Fibroblast of skin of right quadriceps (primary cell): Measurements from ENCODE around the gene ATF2.
"Not testable (repeated sequence)": the region's sequence is repeated elsewhere in the genome, so short reads cannot be mapped to it uniquely, and the experiment has no call there.

Source experiments
- DNase-seq: peaks from one replicate; pipeline ENCODE4 v3.0.0-alpha.2; 2013

The ATF2 gene

DNA sequence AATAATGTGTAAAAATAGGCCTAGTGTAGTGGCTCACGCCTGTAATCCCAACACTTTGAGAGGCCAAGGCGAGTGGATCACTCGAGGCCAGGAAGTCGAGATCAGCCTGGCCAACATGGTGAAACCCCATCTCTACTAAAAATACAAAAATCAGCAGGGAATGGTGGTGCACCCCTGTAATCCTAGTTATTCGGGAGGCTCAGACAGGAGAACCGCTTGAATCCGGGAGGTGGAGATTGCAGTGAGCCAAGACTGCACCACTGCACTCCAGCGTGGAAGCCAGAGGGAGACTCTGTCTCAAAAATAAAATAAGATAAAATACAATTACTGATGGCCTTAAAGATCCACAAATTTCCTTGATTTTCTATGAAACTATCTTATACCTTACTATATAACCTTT, 3.8 kb downstream of the ATF2 start:
- DNase-seq: no peak

GRCh38 chr2:175158894-175159293, 9.1 kb downstream of the ATF2 start:
- DNase-seq: no peak

- DNase-seq: peak; percentile 43
Measured at GRCh38 chr2:175156534-175156933, 11.5 kb downstream of the ATF2 start.

DNA sequence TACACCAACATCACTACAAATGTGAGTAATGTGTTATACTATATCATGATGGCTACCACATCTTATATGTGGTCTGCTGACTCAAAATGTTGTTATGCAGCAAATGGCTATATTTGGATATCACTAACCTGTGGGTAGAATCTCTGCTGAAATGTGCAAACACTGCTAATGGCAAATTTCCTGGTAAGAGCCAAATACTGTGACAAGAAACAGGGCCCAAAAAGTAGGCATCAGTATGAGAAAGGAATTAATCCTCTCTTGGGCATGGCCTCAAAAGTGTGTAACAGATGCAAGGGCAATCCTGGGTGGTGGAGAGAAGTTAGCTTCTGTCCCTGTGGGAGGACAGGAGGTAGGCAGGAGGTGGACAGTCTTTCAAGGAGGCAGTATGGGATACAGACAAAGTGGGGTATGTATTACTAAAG, 13.3 kb downstream of the ATF2 start:
- DNase-seq: peak; percentile 94

DNA sequence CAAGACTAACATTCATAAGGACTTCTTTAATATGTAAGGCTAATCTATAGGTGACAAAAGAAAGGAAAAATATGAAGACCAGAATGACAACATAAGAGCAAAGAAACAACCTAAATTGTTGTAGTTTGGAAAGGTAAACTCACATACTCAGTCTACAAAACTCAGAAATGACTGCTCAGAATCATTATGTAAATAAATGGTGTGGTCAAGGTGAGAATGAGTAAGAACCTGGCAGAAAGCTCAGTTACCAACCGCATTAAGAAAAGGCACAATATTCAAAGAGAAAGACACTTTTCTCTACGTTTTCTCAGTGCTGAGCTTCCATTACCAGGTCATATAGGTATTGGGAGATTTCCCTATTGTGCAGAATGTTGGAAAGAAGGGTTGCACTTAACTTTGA, 15.8 kb downstream of the ATF2 start:
- DNase-seq: no peak

DNA sequence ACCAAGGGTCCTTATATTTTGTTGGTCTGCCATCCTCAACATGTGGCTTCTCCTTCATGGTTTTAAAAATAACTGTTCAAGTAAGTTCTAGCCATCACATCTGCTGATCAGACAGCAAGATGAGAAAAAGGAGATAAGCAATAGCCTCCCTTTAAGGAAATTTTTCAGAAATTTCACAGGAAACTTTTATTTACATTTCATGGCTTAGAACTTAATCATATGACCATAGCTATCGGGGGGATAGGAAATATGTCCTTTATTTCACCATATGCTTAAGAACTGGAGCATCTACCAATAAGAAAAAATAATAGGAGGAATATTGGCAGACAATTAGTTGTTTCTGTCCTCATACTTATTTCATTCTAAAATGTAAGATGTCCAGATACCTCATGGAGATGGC, 16.2 kb downstream of the ATF2 start:
- DNase-seq: no peak

GRCh38 chr2:175147186-175147585, 20.8 kb downstream of the ATF2 start:
- DNase-seq: no peak

DNA sequence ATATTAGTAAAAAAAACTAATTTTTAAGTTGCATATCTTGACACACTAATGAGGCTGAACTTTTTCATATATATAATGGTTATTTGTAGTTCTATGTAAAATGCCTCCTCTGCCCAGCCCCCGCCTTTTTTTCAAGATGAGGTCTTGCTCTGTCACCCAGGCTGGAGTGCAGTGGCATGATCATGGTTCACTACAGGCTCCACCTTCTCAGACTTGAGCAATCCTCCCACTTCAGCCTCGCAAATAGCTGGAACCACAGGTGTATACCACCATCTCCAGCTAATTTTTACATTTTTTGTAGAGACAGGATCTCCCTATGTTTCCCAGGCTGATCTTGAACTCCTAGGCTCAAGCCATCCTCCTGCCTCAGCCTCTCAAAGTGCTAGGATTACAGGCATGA, 24.3 kb downstream of the ATF2 start:
- no peak for DNase-seq

DNA sequence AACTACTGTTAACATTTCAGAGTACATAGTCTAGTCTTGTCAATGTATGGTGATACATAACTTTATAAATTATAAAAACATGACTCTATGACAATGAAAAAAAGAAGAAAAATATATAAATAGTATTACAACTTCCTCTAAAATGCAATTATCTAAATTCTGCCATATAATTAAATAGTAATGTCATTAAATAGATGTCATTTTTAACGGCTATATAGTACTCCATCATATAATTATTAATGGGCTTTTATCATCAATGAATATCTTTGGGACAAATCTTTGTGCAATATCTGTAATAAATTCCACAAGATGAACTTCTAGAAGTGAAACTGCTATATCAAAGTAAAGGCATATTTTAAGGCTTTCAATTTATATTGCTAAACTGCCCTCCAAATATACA, 24.8 kb downstream of the ATF2 start:
- no peak for DNase-seq

DNA sequence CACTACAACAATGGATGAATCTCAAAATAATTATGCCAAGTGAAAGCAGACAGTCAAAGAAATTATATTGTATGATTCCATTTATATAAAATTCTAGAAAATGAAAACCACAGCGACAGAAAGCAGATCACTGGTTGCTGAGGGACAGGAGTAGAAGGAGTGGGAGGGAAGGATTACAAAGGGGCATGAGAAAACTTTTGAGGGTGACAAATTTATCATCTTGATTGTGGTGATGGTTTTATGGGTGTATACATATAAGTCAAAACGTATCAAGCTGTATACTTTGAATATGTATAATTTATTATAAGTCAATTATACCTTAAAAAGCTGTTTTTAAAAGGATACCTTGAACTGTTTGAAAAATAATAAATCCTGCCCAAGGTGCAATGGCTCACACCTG, 27.7 kb downstream of the ATF2 start:
- no peak for DNase-seq

GRCh38 chr2:175137793-175138192, 30.2 kb downstream of the ATF2 start:
- no peak for DNase-seq

- DNase-seq: no peak
Measured at GRCh38 chr2:175136334-175137215, 31.4 kb downstream of the ATF2 start.

- DNase-seq: no peak
Measured at GRCh38 chr2:175135862-175136261, 32.1 kb downstream of the ATF2 start.

GRCh38 chr2:175135177-175135576, 32.8 kb downstream of the ATF2 start:
- DNase-seq: no peak

DNA sequence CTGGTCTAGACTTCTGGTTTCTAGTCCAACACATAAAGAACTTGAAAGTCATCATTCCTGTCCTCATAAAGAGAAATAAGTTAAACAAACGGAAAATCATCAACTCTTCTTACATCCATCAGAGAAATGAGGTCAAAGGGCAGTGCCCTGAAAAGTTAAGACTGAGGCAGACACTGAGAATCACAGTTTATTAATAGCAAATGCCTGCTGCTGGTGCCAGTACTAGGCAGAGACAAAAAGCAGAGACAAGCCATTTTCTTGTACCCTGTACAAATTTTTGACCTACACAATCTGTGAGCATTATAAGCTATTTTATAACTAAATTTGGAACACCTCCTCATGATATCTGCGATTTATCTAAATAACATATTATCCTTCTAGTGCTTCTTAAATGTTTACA, 36.8 kb downstream of the ATF2 start:
- DNase-seq: no peak

- no peak for DNase-seq
Measured at GRCh38 chr2:175126661-175127060, 41.3 kb downstream of the ATF2 start.

DNA sequence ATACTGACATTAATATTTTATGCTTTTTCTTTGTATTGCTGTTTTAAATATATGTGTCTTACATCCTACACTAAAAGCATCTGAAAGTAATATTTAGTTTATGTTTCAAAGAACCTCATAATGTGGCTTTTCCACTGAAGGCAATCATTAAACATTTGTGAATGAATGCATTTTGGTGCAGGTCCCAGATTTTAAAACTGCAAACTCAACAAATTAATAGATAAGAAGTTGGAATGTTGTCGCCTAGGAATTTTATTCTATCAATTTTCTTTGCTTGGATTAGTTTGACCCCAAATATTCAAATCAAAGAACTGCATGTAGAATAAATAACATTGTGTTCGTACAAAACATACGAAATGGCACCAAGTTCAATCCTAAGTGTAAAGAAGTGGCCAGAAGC, 44.7 kb downstream of the ATF2 start:
- no peak for DNase-seq

DNA sequence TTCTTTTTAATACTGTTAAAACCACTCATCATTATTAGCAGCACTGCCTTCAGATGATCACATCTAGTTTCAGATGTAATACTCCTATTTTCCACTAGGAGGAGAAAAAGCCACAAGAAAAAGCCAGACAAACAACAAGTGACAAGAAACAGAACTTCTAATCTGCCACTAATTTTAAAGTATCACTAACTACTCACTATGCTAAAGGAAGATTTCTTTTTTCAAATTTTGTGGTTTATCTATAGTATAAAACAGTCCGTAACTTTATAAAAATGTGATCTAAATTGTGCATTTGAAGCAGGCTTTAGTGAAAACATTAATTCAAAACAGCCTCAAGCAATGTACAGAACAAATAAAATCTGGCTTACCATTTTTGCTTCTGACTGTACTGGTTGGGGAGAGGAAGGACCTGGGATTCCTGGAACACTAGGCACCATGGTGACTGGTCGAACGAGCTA, 56.8 kb downstream of the ATF2 start:
- DNase-seq: peak; percentile 54

GRCh38 chr2:175108091-175108490, 59.9 kb downstream of the ATF2 start:
- DNase-seq: not testable (repeated sequence)

DNA sequence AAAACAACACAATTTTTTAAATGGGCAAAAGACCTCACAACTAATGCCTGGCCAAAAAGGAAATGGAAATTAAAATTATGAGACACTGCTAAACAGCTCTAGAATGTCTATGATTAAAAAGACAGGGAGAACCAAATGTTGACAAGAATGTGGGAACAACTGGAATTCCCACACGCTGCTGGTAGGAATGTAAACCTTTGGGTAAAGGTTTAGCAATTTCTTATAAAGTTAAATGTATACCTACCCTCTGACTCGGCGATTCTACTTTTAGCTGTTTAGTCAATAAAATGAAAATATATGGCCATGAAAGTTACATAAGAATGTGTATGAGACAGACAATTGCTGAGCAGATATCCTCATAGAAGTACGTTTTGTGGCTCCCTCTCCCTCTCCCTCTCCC, 60.9 kb downstream of the ATF2 start:
- DNase-seq: peak; percentile 70

- no peak for DNase-seq
Measured at GRCh38 chr2:175103191-175103590, 64.8 kb downstream of the ATF2 start.

DNA sequence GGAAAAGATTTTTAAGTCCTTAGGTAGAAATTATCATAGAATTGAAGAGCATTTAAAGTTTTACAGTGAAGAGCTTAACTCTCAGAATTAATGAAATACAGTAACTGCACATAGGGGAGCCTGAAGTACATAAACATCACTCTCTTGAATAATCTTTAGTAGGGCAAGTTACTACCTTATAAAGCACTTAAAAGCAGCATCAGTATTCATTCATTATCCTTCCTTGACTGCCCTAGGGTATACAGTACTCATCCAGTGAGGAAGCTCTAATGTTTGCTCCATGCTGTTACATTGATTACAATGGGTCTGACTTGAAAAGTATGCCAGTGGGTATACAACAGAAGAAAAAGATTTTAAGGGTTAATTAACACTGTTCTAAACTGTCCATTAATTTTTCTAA, 66.5 kb downstream of the ATF2 start:
- no peak for DNase-seq

GRCh38 chr2:175097297-175097696, 70.7 kb downstream of the ATF2 start:
- peak; percentile 35 for DNase-seq

- not testable (repeated sequence) for DNase-seq
Measured at GRCh38 chr2:175084117-175084516, 83.9 kb downstream of the ATF2 start.

DNA sequence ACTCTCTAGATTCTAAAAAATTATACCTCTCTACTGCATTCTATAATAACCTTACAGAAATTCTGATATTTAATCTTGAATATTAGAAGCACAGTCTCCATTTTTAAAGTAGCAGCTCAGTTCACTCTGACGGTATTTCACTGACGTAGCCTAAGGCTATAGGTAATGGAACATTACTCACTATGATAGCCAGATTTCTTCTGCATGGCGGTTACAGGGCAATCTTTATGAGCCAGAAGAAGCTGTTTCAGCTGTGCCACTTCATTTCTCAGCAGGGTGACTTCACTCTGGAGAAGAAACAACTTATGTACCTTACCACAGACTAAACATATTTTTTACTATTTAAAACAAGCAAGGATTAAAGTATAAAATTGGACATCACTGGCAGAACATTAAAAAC, 87.5 kb downstream of the ATF2 start:
- DNase-seq: no peak
